GM21825 (cell line): ENCODE results near the gene AR.

ENCODE experiments used
- ATAC-seq: cut with Tn5 transposase; IDR thresholded peaks from one replicate; pipeline ENCODE4 v1.9.1; 2021; ENCODE audit warnings: mild to moderate bottlenecking, moderate library complexity; ENCODE audit not compliant: unreplicated experiment

The AR gene

DNA sequence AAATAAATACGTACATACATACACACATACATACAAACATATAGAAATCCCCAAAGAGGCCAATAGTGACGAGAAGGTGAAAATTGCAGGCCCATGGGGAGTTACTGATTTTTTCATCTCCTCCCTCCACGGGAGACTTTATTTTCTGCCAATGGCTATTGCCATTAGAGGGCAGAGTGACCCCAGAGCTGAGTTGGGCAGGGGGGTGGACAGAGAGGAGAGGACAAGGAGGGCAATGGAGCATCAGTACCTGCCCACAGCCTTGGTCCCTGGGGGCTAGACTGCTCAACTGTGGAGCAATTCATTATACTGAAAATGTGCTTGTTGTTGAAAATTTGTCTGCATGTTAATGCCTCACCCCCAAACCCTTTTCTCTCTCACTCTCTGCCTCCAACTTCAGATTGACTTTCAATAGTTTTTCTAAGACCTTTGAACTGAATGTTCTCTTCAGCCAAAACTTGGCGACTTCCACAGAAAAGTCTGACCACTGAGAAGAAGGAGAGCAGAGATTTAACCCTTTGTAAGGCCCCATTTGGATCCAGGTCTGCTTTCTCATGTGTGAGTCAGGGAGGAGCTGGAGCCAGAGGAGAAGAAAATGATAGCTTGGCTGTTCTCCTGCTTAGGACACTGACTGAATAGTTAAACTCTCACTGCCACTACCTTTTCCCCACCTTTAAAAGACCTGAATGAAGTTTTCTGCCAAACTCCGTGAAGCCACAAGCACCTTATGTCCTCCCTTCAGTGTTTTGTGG lies 180.7 kb downstream of the AR start:
- ATAC-seq: no peak

DNA sequence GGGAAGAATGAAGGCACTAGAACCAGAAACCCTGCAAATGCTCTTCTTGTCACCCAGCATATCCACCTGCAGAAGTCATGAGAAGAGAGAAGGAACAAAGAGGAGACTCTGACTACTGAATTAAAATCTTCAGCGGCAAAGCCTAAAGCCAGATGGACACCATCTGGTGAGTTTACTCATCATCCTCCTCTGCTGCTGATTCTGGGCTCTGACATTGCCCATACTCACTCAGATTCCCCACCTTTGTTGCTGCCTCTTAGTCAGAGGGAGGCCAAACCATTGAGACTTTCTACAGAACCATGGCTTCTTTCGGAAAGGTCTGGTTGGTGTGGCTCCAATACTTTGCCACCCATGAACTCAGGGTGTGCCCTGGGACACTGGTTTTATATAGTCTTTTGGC lies 181.7 kb downstream of the AR start:
- no peak for ATAC-seq

DNA sequence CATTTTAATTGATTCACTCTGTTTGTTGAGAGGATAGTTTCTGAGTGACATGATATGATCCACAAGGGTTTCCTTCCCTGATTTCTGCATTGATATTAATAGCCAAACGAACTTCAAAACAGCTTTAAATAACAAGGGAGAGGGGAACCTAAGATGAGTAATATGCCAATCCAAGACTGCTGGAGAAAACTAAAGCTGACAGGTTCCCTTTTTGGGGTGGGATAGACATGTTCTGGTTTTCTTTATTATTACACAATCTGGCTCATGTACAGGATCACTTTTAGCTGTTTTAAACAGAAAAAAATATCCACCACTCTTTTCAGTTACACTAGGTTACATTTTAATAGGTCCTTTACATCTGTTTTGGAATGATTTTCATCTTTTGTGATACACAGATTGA lies 182.2 kb downstream of the AR start:
- ATAC-seq: no peak

DNA sequence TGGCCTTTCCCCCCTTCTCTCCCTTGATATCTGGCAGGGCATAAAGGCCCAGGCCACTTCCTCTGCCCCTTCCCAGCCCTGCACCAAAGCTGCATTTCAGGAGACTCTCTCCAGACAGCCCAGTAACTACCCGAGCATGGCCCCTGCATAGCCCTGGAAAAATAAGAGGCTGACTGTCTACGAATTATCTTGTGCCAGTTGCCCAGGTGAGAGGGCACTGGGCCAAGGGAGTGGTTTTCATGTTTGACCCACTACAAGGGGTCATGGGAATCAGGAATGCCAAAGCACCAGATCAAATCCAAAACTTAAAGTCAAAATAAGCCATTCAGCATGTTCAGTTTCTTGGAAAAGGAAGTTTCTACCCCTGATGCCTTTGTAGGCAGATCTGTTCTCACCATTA lies 183.8 kb downstream of the AR start:
- no peak for ATAC-seq

DNA sequence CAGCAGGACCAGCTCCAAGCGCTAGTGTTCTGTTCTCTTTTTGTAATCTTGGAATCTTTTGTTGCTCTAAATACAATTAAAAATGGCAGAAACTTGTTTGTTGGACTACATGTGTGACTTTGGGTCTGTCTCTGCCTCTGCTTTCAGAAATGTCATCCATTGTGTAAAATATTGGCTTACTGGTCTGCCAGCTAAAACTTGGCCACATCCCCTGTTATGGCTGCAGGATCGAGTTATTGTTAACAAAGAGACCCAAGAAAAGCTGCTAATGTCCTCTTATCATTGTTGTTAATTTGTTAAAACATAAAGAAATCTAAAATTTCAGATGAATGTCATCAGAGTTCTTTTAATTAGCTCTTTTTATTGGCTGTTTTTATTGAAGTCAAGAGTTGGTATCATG lies 186.5 kb downstream of the AR start:
- ATAC-seq: no peak

DNA sequence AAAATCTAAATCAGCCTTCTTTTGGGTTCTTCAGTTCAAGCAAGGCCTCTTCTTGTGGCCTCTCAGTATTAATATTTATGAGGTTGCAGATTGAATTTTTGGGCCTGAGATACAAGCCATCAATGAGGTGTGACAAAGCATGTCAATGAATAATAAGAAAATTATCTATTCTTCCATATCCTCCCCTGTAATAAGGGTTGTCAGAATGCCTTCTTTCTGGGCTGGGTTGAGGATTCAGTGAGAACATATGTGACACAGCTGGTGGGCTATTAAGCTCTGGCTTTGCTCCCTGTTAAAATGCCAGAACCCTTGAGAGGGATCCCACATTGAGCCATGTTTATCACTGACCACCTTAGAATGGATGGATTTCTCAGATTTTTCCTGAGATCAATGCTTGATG lies 187.2 kb downstream of the AR start:
- no peak for ATAC-seq

DNA sequence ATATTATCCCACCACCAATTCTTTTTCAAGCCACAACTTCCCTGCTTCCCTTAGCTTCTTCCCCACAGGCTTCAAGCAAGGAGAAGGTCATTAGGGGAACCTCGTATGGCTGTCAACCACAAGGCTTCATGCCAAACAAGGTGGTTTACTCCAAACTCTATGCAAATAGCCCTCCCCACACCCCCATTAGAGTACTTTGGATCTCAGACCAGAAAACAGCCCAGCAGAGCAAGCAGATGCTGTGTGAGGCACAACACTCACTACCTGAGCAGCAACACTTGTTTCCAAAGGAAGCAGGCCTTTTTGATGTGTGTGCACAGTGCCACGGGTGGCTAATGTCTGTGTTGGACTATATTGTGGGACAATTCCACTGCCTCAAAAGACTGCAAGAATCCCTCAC lies 189.0 kb downstream of the AR start:
- no peak for ATAC-seq

DNA sequence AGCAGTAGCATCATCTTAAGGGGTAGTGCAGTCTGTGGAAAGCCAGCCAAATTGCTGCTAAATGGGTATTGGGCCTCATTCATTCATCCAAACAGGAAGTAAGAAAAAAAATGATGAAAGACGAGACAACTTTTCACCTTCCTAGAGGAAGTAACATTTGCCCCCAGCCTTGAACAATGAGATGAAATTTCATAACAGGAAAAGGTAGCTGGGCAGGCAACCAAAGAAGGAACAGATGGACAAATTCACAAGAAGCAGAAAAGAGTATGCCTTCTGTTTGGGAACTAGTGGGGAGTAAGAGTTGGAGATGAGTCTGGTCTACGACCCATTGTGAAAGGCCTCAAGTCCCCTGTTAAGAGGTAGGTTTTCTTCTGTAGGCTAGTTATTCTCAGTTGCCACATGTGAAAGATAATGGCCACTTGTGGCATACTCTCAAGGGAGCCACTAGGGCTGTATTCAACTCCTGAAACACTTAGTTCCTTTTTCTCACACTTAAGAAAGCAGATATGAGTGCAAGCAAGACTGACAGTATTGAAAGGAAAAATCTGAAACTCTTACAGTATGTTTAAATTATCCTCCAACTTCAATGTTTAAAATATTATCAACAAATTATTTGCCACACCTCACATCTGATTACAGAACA lies 190.4 kb downstream of the AR start:
- ATAC-seq: no peak

DNA sequence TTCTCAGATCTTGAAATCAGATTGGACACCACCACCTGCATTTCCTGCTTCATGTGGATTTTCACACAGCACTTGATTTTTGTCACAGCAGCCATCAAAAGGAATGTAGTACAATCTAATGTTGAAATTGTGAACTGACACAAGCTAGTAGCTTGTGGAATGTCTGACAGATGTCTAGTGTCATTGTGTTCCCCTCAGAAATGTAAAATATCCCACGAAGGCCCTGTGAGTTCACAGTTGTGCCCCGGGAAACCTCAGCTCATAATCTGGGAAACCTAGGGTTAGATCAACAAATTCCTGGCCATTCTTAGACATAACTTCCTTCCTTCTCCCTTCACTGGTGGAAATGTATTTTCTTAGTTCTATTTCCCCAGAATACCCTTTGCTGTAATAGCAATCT lies 205.7 kb downstream of the AR start:
- ATAC-seq: no peak

DNA sequence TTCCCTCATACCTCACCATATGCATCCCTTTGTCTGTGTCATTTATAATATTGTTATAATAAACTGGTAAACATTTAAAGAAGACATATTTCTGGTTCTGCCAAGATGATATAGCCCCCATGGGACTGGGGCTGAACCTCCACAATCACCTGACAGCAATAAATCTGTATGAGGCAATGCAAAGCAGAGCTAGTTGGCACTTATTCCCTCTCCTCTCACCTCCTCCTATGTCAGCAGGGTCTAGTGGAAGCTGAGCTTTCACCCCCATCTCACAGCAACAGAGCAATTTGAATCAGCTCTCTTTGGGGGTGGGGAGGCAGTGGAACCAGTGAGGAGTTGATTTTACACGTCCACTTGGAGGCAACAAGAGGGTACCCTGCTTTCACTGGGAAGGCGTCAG lies 206.9 kb downstream of the AR start:
- no peak for ATAC-seq

DNA sequence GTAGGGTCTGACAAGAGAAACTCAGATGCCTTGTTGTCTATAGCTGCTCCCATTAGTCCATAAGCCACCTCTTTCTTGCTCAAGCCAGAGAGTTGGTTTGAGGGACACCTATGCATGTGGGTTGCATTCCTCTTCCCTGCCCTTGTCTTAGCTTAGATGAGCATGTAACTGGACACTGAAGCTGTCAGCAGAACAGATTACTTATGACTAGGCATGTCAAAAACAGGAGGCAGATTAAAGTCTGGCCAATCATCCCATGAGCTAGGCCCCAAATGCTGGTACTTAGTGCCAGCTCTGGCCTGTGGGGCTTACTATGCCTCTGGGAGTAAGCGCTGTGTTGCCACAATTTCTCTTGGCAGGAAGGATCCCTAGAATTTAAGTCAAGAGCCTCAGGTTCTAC lies 215.2 kb downstream of the AR start:
- ATAC-seq: no peak

DNA sequence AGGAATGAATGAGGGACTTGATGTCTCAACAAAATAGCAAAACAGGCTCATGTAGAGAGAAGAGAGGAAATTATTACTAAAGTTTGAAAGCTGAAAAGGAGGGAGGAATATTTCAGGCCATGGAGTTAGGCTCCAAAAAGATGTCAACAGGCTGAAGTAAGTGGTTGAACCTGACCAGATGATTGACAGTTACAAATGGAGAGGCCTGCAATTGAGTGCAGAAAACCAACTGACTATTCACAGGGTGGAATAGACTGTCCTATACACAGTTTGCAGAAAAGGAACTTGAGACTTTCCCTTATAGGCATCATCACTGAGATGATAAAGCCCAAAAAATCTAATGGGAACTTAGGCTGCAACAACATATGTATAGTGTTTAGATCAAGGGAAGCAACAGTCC lies 233.3 kb downstream of the AR start:
- ATAC-seq: no peak

DNA sequence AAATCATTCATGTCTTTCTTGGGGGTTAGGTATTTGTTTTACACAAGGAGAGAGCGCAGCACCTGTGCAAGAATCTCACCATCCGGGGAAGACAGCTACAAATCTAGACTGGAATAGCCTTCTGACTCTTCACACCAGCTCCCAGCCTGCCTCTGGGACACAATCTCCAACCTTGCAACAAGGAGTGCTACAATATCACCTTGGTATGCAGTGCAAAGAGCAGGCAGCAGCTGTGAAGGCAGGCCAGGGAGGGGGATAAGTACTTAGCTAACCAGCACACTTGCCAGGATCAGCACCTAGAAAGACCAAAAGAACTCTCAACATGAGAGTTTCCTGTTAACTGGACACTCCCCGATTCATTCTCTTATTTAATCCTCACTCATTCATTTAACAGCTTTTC lies 235.3 kb downstream of the AR start:
- ATAC-seq: no peak
